Peyer's patch (tissue), 4 donors: ENCODE measurements around the gene DAPL1. TPM values are rescaled to one million over a fixed set of nuclear protein-coding genes. Genes with fewer than 3 reads are reported as not detected.

Source experiments
- DNase-seq, 3 donors: peaks; one replicate each; pipeline ENCODE4 v3.0.0-alpha.2; 2017 to 2019
- H3K27ac ChIP-seq, 4 donors: fragments of 200-600 bp; sonication (generic); one replicate each; pipeline ENCODE4 v1.5.1; 2016 to 2019
- H3K27me3 ChIP-seq, 2 donors: fragments of 200-600 bp; sonication (generic); one replicate each; pipeline ENCODE4 v1.5.1; 2019
- H3K36me3 ChIP-seq, 3 donors: fragments of 200-600 bp; sonication (generic); one replicate each; pipeline ENCODE4 v1.5.1; 2016 to 2019
- H3K4me1 ChIP-seq, 4 donors: fragments of 200-600 bp; sonication (generic); one replicate each; pipeline ENCODE4 v1.5.1; 2016 to 2019
- H3K4me3 ChIP-seq, 4 donors: fragments of 200-600 bp; sonication (generic); 1 replicate in 3 of 4; 2 replicates in 1 of 4; pipeline ENCODE4 v1.5.1; 2016 to 2019; ENCODE audit warnings: mild to moderate bottlenecking in 1 of 4
- H3K9me3 ChIP-seq, 4 donors: fragments of 200-600 bp; sonication (generic); one replicate each; pipeline ENCODE4 v1.5.1; 2016 to 2019; ENCODE audit warnings: mild to moderate bottlenecking in 1 of 4
- CTCF ChIP-seq, 6 experiments: fragments of 450-650 bp in 4 of 6; fragments of 200-600 bp in 2 of 6; sonication (generic) in 1 of 6; IDR thresholded peaks; one replicate each; pipeline ENCODE4 v1.5.1; 2017 to 2019; ENCODE audit warnings: antibody characterized with exemption in 6 of 6, mild to moderate bottlenecking in 3 of 6, moderate library complexity in 1 of 6
- POLR2A ChIP-seq, 2 donors: fragments of 450-650 bp; IDR thresholded peaks; one replicate each; pipeline ENCODE4 v1.5.1; 2017; ENCODE audit warnings: antibody characterized with exemption in 2 of 2, mild to moderate bottlenecking in 2 of 2, moderate library complexity in 2 of 2
- total RNA-seq, 4 donors: library from RNA; depleted of rRNA; stranded (reverse); fragments of >200 nt; gene quantifications; one replicate each; pipeline ENCODE4 v1.1.0, GENCODE V29; 2016

The DAPL1 gene
- total RNA-seq, 4 donors from 2014 or later, result not detected

- Histone ChIP-seq H3K4me1 (no peaks in the 10 kb centered on the region), H3K27ac (no peak overlapping the region), H3K36me3 (no peaks in the 10 kb centered on the region), H3K4me3 (no peak overlapping the region), H3K27me3 (no peaks in the 10 kb centered on the region), H3K9me3 (no peaks in the 10 kb centered on the region)
- no peak for DNase-seq
- TF ChIP-seq POLR2A (IDR thresholded peaks at IDR 0.05) (no peak), CTCF (IDR thresholded peaks at IDR 0.05) (no peak)
These were observed 34.2 kb upstream of the DAPL1 start for GRCh38 chr2:158760887-158761286.

GRCh38 chr2:158761621-158762020, 33.5 kb upstream of the DAPL1 start:
- no peak for TF ChIP-seq CTCF (IDR thresholded peaks at IDR 0.05)
- TF ChIP-seq POLR2A (IDR thresholded peaks at IDR 0.05), result no peak
- no peaks in the 10 kb centered on the region for H3K9me3 ChIP-seq
- H3K4me3 ChIP-seq, result no peak overlapping the region
- no peaks in the 10 kb centered on the region for H3K4me1 ChIP-seq
- H3K27ac ChIP-seq, result no peak overlapping the region
- DNase-seq, result no peak
- no peaks in the 10 kb centered on the region for H3K27me3 ChIP-seq
- H3K36me3 ChIP-seq, result no peaks in the 10 kb centered on the region

- no peak for DNase-seq
- Histone ChIP-seq H3K9me3 (no peaks in the 10 kb centered on the region), H3K27me3 (no peaks in the 10 kb centered on the region), H3K4me3 (no peak overlapping the region), H3K36me3 (no peaks in the 10 kb centered on the region), H3K4me1 (no peaks in the 10 kb centered on the region), H3K27ac (no peak overlapping the region)
- TF ChIP-seq CTCF (IDR thresholded peaks at IDR 0.05) (no peak), POLR2A (IDR thresholded peaks at IDR 0.05) (no peak)
These were observed 32.8 kb upstream of the DAPL1 start for GRCh38 chr2:158762336-158762735.

GRCh38 chr2:158766524-158766923, 28.6 kb upstream of the DAPL1 start:
- Histone ChIP-seq H3K27ac (no peak overlapping the region), H3K4me3 (no peak overlapping the region), H3K9me3 (no peaks in the 10 kb centered on the region), H3K36me3 (no peaks in the 10 kb centered on the region), H3K27me3 (no peaks in the 10 kb centered on the region), H3K4me1 (no peaks in the 10 kb centered on the region)
- no peak for DNase-seq
- no peak for TF ChIP-seq CTCF (IDR thresholded peaks at IDR 0.05)
- TF ChIP-seq POLR2A (IDR thresholded peaks at IDR 0.05), result no peak

- Histone ChIP-seq H3K4me1 (no peaks in the 10 kb centered on the region), H3K4me3 (no peak overlapping the region), H3K27ac (no peak overlapping the region), H3K36me3 (no peaks in the 10 kb centered on the region), H3K27me3 (no peaks in the 10 kb centered on the region), H3K9me3 (no peaks in the 10 kb centered on the region)
- no peak for DNase-seq
- TF ChIP-seq CTCF (IDR thresholded peaks at IDR 0.05) (no peak), POLR2A (IDR thresholded peaks at IDR 0.05) (no peak)
These were observed 22.6 kb upstream of the DAPL1 start for GRCh38 chr2:158772306-158773078.
